Measurements from ENCODE around the gene EGLN3. TPM values are rescaled to one million over a fixed set of nuclear protein-coding genes. Genes with fewer than 3 reads are reported as not detected.
"Not testable (repeated sequence)": the region's sequence is repeated elsewhere in the genome, so short reads cannot be mapped to it uniquely, and the experiment has no call there.

EGLN3 gene
- total RNA-seq, 3 donors from 2014 or later (not counting 1 experiment from before 2014, with no cell fraction given) = 0.52 to 1.1 (median 0.57) TPM

GRCh38 chr14:33927944-33928343, 22.9 kb downstream of the EGLN3 start:
- Histone ChIP-seq H3K4me3 (ENCODE audit: low read length) (no peak overlapping the region), H3K27ac (ENCODE audit: low read length) (no peak overlapping the region), H3K27me3 (ENCODE audit: control insufficient read depth, insufficient read depth, low read length) (no peaks in the 10 kb centered on the region), H3K9me3 (ENCODE audit: control insufficient read depth, insufficient read depth, low read length) (no peaks in the 10 kb centered on the region), H3K36me3 (ENCODE audit: control insufficient read depth, insufficient read depth, low read length) (no peaks in the 10 kb centered on the region), H3K4me1 (ENCODE audit: control insufficient read depth, insufficient read depth, low read length) (no peaks in the 10 kb centered on the region)
- Mint-ChIP-seq H3K27me3 (ENCODE audit: low read depth in 2 of 2) (no peaks in the 10 kb centered on the region), H3K27ac (no peak overlapping the region), H3K4me1 (no peaks in the 10 kb centered on the region), H3K36me3 (no peaks in the 10 kb centered on the region), H3K9me3 (peaks cover 0 to 2% of the 10 kb centered on the region in 2 donors), H3K4me3 (no peak overlapping the region)
- DNase-seq (no peak), ATAC-seq (no peak)
- WGBS (ENCODE audit: insufficient coverage) = 100% methylated on average over 2 of the region's 4 CpGs
- intact Hi-C loops (cut with micrococcal nuclease) = no loop called here
- no peak for TF ChIP-seq CTCF (IDR thresholded peaks at IDR 0.05)

GRCh38 chr14:33926967-33927366, 23.9 kb downstream of the EGLN3 start:
- H3K4me3 ChIP-seq (ENCODE audit: low read length); DNase-seq; H3K4me1 ChIP-seq (ENCODE audit: control insufficient read depth, insufficient read depth, low read length); H3K36me3 ChIP-seq (ENCODE audit: control insufficient read depth, insufficient read depth, low read length); H3K27ac ChIP-seq (ENCODE audit: low read length); H3K9me3 ChIP-seq (ENCODE audit: control insufficient read depth, insufficient read depth, low read length); H3K27me3 Mint-ChIP-seq (ENCODE audit: low read depth in 2 of 2); H3K36me3 Mint-ChIP-seq; intact Hi-C loops (cut with micrococcal nuclease); H3K4me3 Mint-ChIP-seq; H3K9me3 Mint-ChIP-seq; H3K27me3 ChIP-seq (ENCODE audit: control insufficient read depth, insufficient read depth, low read length); H3K4me1 Mint-ChIP-seq; ATAC-seq; H3K27ac Mint-ChIP-seq: not testable (repeated sequence)
- 100% methylated on average over 4 of the region's 4 CpGs for WGBS (ENCODE audit: insufficient coverage)

GRCh38 chr14:33925946-33926345, 24.9 kb downstream of the EGLN3 start:
- H3K9me3 Mint-ChIP-seq = peaks cover 0 to 2% of the 10 kb centered on the region in 2 donors
- H3K36me3 ChIP-seq (ENCODE audit: control insufficient read depth, insufficient read depth, low read length) = no peaks in the 10 kb centered on the region
- TF ChIP-seq CTCF (IDR thresholded peaks at IDR 0.05) = no peak
- no peak overlapping the region for H3K27ac ChIP-seq (ENCODE audit: low read length)
- H3K27ac Mint-ChIP-seq = no peak overlapping the region
- H3K27me3 ChIP-seq (ENCODE audit: control insufficient read depth, insufficient read depth, low read length) = no peaks in the 10 kb centered on the region
- H3K4me1 Mint-ChIP-seq = no peaks in the 10 kb centered on the region
- ATAC-seq (no peak), DNase-seq (no peak)
- H3K4me1 ChIP-seq (ENCODE audit: control insufficient read depth, insufficient read depth, low read length) = no peaks in the 10 kb centered on the region
- intact Hi-C loops (cut with micrococcal nuclease) = no loop called here
- H3K9me3 ChIP-seq (ENCODE audit: control insufficient read depth, insufficient read depth, low read length) = no peaks in the 10 kb centered on the region
- no peak overlapping the region for H3K4me3 ChIP-seq (ENCODE audit: low read length)
- no peaks in the 10 kb centered on the region for H3K36me3 Mint-ChIP-seq
- H3K27me3 Mint-ChIP-seq (ENCODE audit: low read depth in 2 of 2) = no peaks in the 10 kb centered on the region
- H3K4me3 Mint-ChIP-seq = no peak overlapping the region

GRCh38 chr14:33925235-33925634, 25.6 kb downstream of the EGLN3 start:
- no peak for ATAC-seq

More at GRCh38 chr14:33925235-33925634, 25.6 kb downstream of the EGLN3 start:
- no peak for TF ChIP-seq CTCF (IDR thresholded peaks at IDR 0.05)
- Histone ChIP-seq H3K36me3 (ENCODE audit: control insufficient read depth, insufficient read depth, low read length) (no peaks in the 10 kb centered on the region), H3K4me3 (ENCODE audit: low read length) (no peak overlapping the region), H3K27me3 (ENCODE audit: control insufficient read depth, insufficient read depth, low read length) (no peaks in the 10 kb centered on the region), H3K27ac (ENCODE audit: low read length) (no peak overlapping the region), H3K9me3 (ENCODE audit: control insufficient read depth, insufficient read depth, low read length) (no peaks in the 10 kb centered on the region), H3K4me1 (ENCODE audit: control insufficient read depth, insufficient read depth, low read length) (no peaks in the 10 kb centered on the region)
- no peaks in the 10 kb centered on the region for H3K27me3 Mint-ChIP-seq (ENCODE audit: low read depth in 2 of 2)
- peaks cover 0 to 2% of the 10 kb centered on the region in 2 donors for H3K9me3 Mint-ChIP-seq
- 68% methylated on average over 3 of the region's 3 CpGs for WGBS (ENCODE audit: insufficient coverage)
- H3K4me3 Mint-ChIP-seq = no peak overlapping the region
- no peaks in the 10 kb centered on the region for H3K4me1 Mint-ChIP-seq
- intact Hi-C loops (cut with micrococcal nuclease) = no loop called here
- H3K27ac Mint-ChIP-seq = no peak overlapping the region
- no peaks in the 10 kb centered on the region for H3K36me3 Mint-ChIP-seq
- no peak for DNase-seq

All from natural killer cell (primary cell).